Inflammatory macrophage treated with lipopolysaccharide for 1 hour (primary cell): Measurements from ENCODE around the gene TRIM7.
"Not testable (repeated sequence)": the region's sequence is repeated elsewhere in the genome, so short reads cannot be mapped to it uniquely, and the experiment has no call there.

Source experiments
- DNase-seq, 2 donors: peaks; one replicate each; pipeline ENCODE4 v3.0.0-alpha.2; 2020 to 2022

The TRIM7 gene

DNA sequence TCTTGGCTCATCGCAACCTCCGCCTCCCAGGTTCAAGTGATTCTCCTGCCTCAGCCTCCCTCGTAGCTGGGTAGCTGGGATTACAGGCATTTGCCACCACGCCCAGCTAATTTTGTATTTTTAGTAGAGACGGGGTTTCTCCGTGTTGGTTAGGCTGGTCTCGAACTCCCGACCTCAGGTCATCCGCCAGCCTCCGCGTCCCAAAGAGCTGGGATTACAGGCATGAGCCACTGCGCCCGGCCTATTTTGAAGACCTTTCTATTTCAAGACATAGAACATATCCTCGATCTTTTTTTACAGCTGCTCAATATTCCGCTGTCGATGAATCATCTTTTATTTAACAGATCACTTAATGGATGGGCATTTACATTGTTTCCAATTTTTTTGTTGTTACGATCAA, 5.7 kb upstream of the TRIM7 start:
- DNase-seq, result not testable (repeated sequence)

DNA sequence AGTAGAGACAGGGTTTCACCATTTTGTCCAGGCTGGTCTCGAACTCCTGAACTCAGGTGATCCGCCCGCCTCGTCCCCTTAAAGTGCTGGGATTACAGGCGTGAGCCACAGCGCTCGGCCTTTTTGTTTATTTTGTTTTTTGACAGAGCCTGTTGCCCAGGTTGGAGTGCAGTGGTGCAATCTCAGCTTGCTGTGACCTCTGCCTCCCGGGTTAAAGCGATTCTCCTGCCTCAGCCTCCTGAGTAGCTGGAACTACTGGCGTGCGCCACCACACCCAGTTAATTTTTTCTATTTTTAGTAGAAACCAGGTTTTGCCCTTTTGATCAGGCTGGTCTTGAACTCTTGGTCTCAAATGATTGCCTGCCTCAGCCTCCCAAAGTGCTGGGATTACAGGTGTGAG, 5.2 kb upstream of the TRIM7 start:
- not testable (repeated sequence) for DNase-seq

GRCh38 chr5:181209006-181209405, 4.0 kb upstream of the TRIM7 start:
- not testable (repeated sequence) for DNase-seq

DNA sequence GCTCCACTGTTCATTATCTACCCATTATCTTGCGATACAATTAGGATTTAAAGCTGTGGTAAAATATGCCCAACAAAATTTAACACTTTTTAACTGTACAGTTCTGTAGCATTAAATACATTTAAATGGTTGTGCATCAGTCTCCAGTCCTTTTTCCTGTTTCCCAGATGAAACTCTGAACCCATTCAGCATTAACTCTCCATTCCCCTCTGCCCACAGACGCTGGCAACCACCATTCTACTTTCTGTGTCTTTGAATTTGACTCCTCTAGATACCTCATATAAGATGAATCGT, 2.9 kb upstream of the TRIM7 start:
- DNase-seq, result no peak

- peak; percentile 83 to 93 for DNase-seq
These were observed 2.4 kb upstream of the TRIM7 start for GRCh38 chr5:181207214-181207959.

DNA sequence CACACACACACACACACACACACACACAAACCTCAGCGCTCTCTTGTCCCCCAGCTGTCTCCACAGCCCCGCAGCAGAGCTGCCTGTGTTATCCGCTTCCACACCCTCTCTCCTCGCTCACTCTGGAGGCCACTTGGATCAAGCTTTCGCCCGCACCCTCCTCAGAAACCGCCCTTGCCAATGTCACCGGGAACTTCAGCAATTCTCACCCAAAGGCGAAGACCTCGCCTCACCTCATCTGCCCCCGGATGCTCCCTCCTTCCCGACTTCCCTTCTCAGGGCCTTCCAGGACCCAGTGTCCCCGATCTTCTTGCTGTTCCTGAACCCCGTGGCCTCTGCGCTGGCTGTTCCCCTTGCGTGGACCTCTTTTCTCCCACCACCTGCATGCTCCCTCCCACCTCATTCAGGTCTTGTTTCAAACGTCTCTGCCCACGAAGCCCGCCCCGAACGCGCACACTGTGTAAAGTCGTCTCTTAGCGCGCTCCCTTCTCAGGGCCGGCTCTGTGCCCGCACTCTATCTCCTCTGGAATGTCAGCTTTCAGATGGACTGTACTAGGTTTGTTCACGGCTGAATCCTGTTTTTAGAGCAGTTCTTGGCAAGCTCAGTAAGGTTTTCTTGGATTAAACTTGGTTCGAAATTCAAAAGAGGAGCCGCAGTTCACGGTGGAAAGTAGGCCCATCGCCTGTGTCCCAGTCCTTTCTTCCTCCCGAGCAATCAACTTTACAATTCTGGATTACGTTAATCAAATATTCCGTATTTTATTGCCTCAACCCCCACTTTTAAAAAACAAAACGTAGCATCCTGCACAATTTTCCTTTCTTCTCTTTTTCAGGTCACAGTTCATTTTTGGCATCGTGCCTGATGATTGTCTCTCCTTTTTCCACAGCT, 1.0 kb upstream of the TRIM7 start:
- DNase-seq, result no peak

GRCh38 chr5:181204113-181204825, 727 bp downstream of the TRIM7 start:
- DNase-seq, result no peak

DNA sequence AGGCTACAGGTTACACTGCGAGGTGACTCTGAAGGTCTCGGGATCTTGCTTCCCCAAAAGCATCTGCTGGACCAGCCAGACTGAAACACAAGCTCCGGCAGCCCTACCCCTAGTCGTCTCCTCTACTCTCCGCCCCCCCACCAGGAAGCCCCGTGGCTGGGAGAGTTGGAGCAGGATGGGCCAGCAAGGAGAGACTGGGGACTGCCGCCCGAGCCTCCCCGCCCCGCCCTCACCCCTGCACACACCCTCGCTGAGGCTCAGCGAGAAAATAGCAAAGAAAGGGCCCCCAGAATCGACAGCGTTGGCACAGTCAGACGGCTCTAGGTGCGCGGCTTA, 1.3 kb downstream of the TRIM7 start:
- DNase-seq, result no peak

DNA sequence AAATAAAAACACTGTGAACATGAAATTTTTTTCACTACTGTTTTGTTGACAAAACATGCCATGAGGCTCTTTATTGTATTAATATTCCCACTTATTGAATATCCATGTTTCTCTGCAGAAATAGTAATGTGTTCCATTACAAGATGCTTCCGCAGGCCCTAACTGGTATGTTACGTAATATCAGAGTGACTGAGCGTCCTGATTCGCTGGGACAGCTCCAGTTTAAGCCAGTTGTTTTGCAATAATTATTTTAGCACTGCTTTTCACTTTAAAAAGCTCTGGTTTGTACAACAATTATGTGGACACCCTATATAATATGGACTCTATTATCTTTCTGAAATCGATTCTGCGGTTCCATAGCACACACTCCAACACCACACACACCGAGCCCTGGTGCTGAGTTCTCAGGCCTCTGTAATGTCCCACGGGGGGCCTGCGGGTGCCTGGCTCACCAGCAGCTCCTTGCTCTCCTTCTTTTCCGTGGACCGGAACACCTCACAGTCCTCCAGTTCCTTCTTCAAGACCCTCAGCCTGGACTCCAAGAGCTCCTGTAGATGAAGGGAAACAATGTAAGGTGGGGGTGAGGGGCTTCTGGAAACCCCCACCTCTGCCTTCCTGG, 1.8 kb downstream of the TRIM7 start:
- peak; percentile 56 to 76 for DNase-seq

- DNase-seq, result no peak
These were observed 4.2 kb downstream of the TRIM7 start for GRCh38 chr5:181200816-181201215.

DNA sequence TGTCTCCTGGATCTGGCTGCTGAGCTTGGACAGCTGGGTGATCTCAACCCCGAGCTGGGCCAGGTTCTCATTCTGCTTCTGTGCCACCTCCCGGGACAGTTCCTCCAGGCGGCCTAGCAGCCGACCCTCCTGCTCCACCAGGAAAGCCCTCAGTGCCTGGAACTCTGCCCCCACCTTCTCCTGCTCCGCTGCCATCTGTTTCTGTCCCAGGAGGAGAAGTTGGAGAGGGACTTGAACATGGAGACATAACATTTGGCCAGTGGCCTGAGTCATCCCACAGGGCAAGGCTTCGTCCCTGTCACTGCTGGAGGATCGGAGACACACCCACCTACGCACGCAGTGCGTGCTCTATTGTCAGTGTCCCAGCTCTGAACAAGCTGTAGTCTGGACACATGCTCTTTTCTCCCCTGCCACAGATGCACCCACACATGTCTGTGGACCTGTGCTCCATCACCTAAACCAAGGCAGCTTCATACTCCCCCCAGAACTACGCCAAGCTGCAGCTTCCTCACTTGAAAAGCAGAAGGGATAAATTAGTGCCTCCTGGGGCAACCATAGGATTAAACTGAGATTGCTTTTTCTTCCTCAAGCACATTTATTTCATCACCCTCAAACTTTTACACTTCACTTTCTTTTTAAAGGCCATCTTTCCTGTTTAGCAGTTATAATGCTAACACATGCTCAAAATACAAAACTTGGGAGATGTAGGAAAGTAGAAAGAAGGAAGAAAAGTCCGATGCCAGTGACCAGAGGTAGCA, 4.9 kb downstream of the TRIM7 start:
- peak; percentile 31 to 38 for DNase-seq

DNA sequence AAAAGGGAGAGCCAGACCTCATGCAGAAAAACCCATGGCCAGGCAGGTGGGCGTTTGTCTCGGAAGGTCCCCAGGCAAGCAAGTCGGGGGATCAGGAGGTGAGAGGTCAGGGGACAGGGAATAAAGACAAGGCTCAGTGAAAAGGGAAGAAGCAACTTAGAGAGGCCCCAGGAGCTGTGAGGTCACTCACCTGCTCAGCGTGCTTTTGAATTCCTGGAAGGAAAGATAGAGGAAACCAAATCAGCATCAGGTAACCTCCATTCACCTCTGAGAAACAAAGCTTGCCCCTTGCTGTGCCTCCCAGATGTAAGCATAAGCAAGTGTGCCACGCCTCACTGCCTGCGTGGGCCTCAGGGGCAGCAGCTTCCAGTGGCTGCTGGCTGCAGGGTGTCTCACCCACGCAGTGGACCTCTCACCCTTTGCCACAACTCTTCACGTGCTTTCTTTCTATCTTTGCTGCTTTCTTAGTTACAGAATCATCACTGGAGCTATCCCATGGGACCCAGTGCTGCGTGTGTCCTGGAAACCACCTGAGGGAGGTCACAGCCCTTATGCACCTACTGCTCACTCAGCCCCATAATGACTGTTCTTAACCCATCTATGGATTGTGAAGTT, 6.0 kb downstream of the TRIM7 start:
- DNase-seq, result no peak

GRCh38 chr5:181198106-181198685, 6.8 kb downstream of the TRIM7 start:
- no peak for DNase-seq

GRCh38 chr5:181197326-181197951, 7.6 kb downstream of the TRIM7 start:
- DNase-seq, result no peak

DNA sequence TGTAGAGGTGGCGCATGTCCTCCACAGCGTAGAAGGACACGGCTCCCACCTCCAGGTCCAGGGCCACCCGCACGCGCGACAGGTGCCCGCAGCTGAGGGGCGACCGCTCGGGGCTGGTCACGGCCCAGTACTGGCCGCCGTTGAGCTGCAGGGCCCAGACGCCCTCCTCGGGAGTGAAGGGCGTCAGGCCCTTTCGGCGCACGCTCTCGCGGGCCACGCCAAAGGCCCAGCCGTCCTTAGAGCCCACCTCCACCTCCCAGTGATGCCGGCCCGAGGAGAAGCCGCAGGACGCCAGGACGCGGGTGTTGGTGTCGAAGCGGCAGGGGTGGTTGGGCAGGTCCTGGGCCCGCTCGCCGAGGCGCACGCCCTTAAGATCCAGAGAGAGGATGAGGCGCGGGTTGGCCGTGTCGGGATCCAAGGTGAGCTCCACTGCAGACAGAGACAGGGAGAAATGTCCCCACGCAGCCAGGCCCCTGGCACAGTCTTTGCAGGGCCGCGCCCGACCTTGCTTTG, 9.7 kb downstream of the TRIM7 start:
- DNase-seq, result no peak

DNA sequence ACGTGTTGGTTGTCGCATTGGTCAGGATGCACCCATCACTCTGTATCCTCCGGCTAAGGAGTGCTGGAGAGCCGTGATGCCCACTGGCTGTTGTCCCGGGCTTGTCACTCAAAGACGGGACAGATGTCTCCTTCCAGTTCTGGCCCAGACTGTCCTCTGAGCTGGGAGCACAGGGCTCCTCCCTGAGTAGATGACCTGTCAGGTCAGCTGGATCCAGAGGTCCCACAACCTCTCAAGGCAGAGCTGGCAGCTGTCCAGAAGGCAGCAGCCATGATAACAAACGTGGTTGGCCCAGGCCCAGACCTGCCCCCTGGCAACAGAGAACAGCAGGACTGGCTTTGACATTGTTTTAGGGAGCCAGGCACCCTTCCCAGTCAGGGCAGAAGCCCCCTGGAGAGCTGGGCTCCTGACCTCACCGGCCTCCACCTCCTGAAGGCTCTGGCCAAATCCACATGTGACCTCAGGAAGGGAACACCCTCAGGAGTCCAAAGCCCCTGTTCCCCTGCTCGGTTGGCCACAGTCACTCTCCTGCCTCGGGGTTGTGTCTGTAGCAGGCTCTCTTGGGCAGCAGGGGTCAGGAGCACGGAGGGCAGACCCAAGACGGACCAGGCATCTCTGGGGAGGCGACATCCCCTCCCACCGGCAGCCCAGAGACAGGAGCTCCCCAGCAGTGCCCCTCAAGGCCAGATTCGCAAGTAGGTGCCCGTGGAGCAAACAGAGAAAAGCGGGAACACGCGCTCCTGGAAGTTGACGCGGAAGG, 10.3 kb downstream of the TRIM7 start:
- no peak for DNase-seq

DNA sequence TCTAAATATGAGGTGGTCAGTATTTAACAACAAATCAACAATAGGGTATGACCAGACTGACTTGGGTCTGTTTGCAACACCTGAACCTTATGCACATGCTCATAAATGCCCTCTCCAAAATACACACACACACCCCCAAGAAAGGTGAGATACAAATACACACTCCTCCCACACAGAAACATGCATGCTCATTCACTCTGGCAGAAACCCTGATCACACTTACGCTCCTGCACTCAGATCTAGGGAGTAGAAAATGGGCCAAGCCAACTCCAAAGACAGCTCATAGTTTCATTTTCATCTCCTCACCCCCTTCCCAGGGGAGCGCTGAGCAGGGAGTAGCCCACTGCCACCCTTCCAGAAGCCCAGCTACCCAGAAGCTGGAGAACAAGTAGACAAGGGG, 11.3 kb downstream of the TRIM7 start:
- DNase-seq, result no peak

DNA sequence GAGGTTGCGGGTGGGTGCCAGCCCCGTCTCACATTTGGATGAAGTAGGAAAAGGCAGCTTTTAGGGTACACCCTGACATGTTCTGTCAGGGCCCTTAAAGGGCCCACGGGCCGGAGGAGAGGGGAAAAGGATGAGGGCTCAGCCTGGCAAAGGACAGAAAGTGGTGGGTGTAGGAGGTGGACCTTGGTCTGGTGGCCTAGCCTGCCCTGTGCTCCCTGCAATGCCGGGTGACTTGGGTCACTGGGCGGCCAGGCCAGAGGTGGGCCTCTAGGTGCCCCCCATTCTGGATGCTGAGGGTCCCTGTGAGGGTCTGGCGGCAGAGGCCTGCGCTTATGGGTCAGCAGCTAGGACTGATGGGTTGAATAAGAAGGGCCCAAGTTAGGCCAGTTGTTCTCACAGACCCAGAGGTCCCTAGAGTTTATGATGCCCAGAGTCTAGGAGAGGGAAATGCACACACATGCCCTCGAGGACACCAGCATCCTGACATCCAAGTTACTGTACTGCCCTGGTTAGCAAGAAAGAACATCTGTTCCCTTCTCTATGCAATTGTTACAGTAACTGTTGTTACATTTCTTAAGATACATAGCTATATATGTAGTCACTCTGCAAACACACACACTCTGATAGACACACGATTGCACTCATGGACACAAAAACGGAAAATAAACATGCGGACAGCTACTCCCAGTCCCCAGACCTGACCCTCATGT, 12.5 kb downstream of the TRIM7 start:
- no peak for DNase-seq

- peak; percentile 93 to 99 for DNase-seq
These were observed 13.3 kb downstream of the TRIM7 start for GRCh38 chr5:181191526-181192336.
